Esophagus muscularis mucosa (tissue), 4 donors: Measurements from ENCODE around the gene HGD. TPM values are rescaled to one million over a fixed set of nuclear protein-coding genes. Genes with fewer than 3 reads are reported as not detected.

Source experiments
- DNase-seq: peaks from one replicate; pipeline ENCODE4 v3.0.0-alpha.2; 2017; ENCODE audit errors: extremely low spot score
- H3K27ac ChIP-seq, 4 donors: fragments of 200-600 bp; sonication (generic); replicated peaks in 1 of 4; 1 replicate in 3 of 4; 2 replicates in 1 of 4; pipeline ENCODE4 v1.5.1; 2016 to 2019; ENCODE audit warnings: mild to moderate bottlenecking in 1 of 4
- H3K27me3 ChIP-seq, 4 donors: fragments of 200-600 bp; sonication (generic); one replicate each; pipeline versions ENCODE4 v1.5.1 to v1.6.0; 2016 to 2019
- H3K36me3 ChIP-seq, 4 donors: fragments of 200-600 bp; sonication (generic); one replicate each; pipeline ENCODE4 v1.5.1; 2016 to 2019
- H3K4me1 ChIP-seq, 4 donors: fragments of 200-600 bp; sonication (generic); one replicate each; pipeline ENCODE4 v1.5.1; 2016 to 2019
- H3K4me3 ChIP-seq, 4 donors: fragments of 200-600 bp; sonication (generic); 1 replicate in 2 of 4; 2 replicates in 2 of 4; pipeline ENCODE4 v1.5.1; 2016 to 2019; ENCODE audit warnings: mild to moderate bottlenecking in 4 of 4, moderate library complexity in 1 of 4
- H3K9me3 ChIP-seq, 4 donors: fragments of 200-600 bp; sonication (generic); 1 replicate in 3 of 4; 2 replicates in 1 of 4; pipeline ENCODE4 v1.5.1; 2016 to 2019
- CTCF ChIP-seq, 3 experiments: fragments of 200-600 bp in 2 of 3; fragments of 450-650 bp in 1 of 3; sonication (generic) in 2 of 3; IDR thresholded peaks; one replicate each; pipeline ENCODE4 v1.5.1; 2017 to 2019; ENCODE audit warnings: antibody characterized with exemption in 3 of 3, mild to moderate bottlenecking in 2 of 3, moderate library complexity in 1 of 3
- EP300 ChIP-seq: sonication (generic); formaldehyde crosslinking; IDR thresholded peaks from one replicate; pipeline ENCODE4 v1.6.1; 2017; ENCODE audit warnings: antibody characterized with exemption
- POLR2A ChIP-seq: fragments of 450-650 bp; IDR thresholded peaks from one replicate; pipeline ENCODE4 v1.6.1; 2017; ENCODE audit warnings: antibody characterized with exemption, moderate library complexity, mild to moderate bottlenecking, low read depth
- POLR2AphosphoS5 ChIP-seq, 2 donors: sonication (generic); formaldehyde crosslinking; IDR thresholded peaks; one replicate each; pipeline ENCODE4 v1.6.1; 2017; ENCODE audit warnings: antibody characterized with exemption in 2 of 2
- WGBS: methylation state at CpG from one replicate; pipeline ENCODE4 v1.1.5; 2018; 5-methylcytosine and 5-hydroxymethylcytosine counted together
- intact Hi-C: fragments of 100-400 bp; cut with DNase I; formaldehyde crosslinking; loops from one replicate; pipeline ENCODE4 v1.15.1; 2023
- total RNA-seq, 4 donors: library from RNA; depleted of rRNA; stranded (reverse); fragments of >200 nt; gene quantifications; one replicate each; pipeline versions ENCODE4 v1.1.0 to v1.2.1, GENCODE V29; 2016

Gene HGD
- total RNA-seq, 4 donors from 2014 or later: 0.69 TPM; not detected in 3

- no peak overlapping the region for H3K4me3 ChIP-seq
- intact Hi-C loops: no loop called here
- WGBS: 43% methylated on average over 3 of the region's 3 CpGs
These were observed 29.8 kb downstream of the HGD start for GRCh38 chr3:120652281-120652680.

GRCh38 chr3:120650311-120650710 lies 31.7 kb downstream of the HGD start:
- no peak for DNase-seq
- intact Hi-C loops: no loop called here
- H3K4me1 ChIP-seq: peaks cover 0 to 10% (median 4%) of the 10 kb centered on the region in 4 donors
- H3K9me3 ChIP-seq: no peaks in the 10 kb centered on the region
- no peaks in the 10 kb centered on the region for H3K36me3 ChIP-seq
- TF ChIP-seq CTCF (IDR thresholded peaks at IDR 0.05) (no peak), EP300 (no peak), POLR2AphosphoS5 (IDR thresholded peaks at IDR 0.05) (no peak), POLR2A (no peak)
- H3K27ac ChIP-seq: no peak overlapping the region
- 84% methylated on average over 2 of the region's 2 CpGs for WGBS
- H3K27me3 ChIP-seq: no peaks in the 10 kb centered on the region
- H3K4me3 ChIP-seq: no peak overlapping the region

More at GRCh38 chr3:120652281-120652680, 29.8 kb downstream of the HGD start:
- Histone ChIP-seq H3K27me3 (no peaks in the 10 kb centered on the region), H3K27ac (no peak overlapping the region), H3K9me3 (no peaks in the 10 kb centered on the region), H3K4me1 (no peaks in the 10 kb centered on the region), H3K36me3 (no peaks in the 10 kb centered on the region)
- no peak for DNase-seq
- TF ChIP-seq EP300 (no peak), CTCF (IDR thresholded peaks at IDR 0.05) (no peak), POLR2AphosphoS5 (IDR thresholded peaks at IDR 0.05) (no peak), POLR2A (no peak)

- TF ChIP-seq CTCF (IDR thresholded peaks at IDR 0.05) (no peak), EP300 (no peak), POLR2A (no peak), POLR2AphosphoS5 (IDR thresholded peaks at IDR 0.05) (no peak)
- 79% methylated on average over 3 of the region's 3 CpGs for WGBS
- DNase-seq: no peak
- no peaks in the 10 kb centered on the region for H3K36me3 ChIP-seq
- intact Hi-C loops: no loop called here
- H3K9me3 ChIP-seq: no peaks in the 10 kb centered on the region
- no peak overlapping the region for H3K27ac ChIP-seq
- H3K27me3 ChIP-seq: no peaks in the 10 kb centered on the region
- H3K4me1 ChIP-seq: peaks cover 0 to 10% (median 4%) of the 10 kb centered on the region in 4 donors
- H3K4me3 ChIP-seq: no peak overlapping the region
These were observed 32.2 kb downstream of the HGD start for GRCh38 chr3:120649830-120650233.

- Histone ChIP-seq H3K27ac (no peak overlapping the region), H3K4me3 (no peak overlapping the region), H3K27me3 (no peaks in the 10 kb centered on the region), H3K36me3 (no peaks in the 10 kb centered on the region), H3K4me1 (peaks cover 0 to 10% (median 4%) of the 10 kb centered on the region in 4 donors), H3K9me3 (no peaks in the 10 kb centered on the region)
- 89% methylated on average over 5 of the region's 5 CpGs for WGBS
- TF ChIP-seq POLR2AphosphoS5 (IDR thresholded peaks at IDR 0.05) (no peak), EP300 (no peak), CTCF (IDR thresholded peaks at IDR 0.05) (no peak), POLR2A (no peak)
- no peak for DNase-seq
- intact Hi-C loops: no loop called here
These were observed 33.7 kb downstream of the HGD start for GRCh38 chr3:120648290-120648689.

GRCh38 chr3:120646771-120647432 lies 35.1 kb downstream of the HGD start:
- Histone ChIP-seq H3K36me3 (no peaks in the 10 kb centered on the region), H3K4me3 (no peak overlapping the region), H3K4me1 (peaks cover 0 to 10% (median 4%) of the 10 kb centered on the region in 4 donors), H3K27me3 (no peaks in the 10 kb centered on the region), H3K9me3 (no peaks in the 10 kb centered on the region), H3K27ac (no peak overlapping the region)
- intact Hi-C loops: no loop called here
- no peak for TF ChIP-seq POLR2AphosphoS5 (IDR thresholded peaks at IDR 0.05)
- no peak for DNase-seq
- WGBS: 64% methylated on average over 5 of the region's 5 CpGs
